Measurements from ENCODE around the gene GDPD2. TPM values are rescaled to one million over a fixed set of nuclear protein-coding genes. Genes with fewer than 3 reads are reported as not detected.

The GDPD2 gene
- total RNA-seq, 6 experiments from 2014 or later, result not detected

DNA sequence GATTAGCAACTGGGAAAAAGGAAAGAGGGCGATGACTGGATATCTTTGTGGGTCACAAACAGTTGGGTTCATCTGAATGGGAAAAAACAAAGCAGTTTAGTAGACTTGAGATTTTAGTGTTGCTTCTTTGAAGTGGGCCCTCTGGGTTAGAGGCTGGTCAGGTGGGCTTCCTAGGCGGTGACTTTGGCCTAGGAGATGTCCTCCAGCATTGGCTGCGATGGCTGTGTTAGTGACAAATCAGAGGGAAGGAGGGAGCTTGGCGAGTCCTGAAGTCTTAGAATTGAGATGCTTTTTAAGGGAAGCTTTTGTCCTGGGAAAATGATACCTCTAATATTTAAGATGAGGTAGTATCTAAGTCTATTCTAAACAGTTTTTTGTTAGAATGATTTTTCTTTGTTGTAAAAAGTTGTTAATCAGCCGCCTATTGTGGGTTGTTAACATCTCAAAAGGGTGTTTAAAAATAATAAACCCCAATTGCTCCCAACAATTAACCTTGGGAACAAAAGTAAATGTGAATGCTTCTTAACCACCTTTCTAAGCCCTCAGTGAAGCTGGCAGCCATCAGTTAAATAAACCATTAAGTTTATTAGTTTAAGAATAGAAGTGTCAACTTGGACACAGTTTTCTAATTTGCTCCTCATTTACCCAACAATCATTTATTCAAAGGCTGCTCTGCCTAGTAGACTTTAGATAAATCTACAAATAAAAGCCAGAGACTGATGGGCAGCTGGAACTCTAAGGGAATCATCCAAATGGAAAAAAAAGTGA lies 53.2 kb downstream of the GDPD2 start:
- DNase-seq (no peak), ATAC-seq (no peak)
- H3K4me1 ChIP-seq, result no peaks in the 10 kb centered on the region
- intact Hi-C loops (cut with DNase I), result no loop called here
- no peak overlapping the region for H3K4me3 ChIP-seq
- 47% methylated on average over 5 of the region's 5 CpGs for WGBS (ENCODE audit: insufficient coverage, low coverage, low lambda C conversion rate, missing lambda C conversion rate)
- H3K9me3 ChIP-seq, result no peaks in the 10 kb centered on the region
- H3K27ac ChIP-seq, result no peak overlapping the region
- H3K27me3 ChIP-seq, result peaks cover 3 to 6% of the 10 kb centered on the region in 2 donors
- TF ChIP-seq POLR2A (IDR thresholded peaks at IDR 0.05), result no peak
- TF ChIP-seq, protein P1, sequence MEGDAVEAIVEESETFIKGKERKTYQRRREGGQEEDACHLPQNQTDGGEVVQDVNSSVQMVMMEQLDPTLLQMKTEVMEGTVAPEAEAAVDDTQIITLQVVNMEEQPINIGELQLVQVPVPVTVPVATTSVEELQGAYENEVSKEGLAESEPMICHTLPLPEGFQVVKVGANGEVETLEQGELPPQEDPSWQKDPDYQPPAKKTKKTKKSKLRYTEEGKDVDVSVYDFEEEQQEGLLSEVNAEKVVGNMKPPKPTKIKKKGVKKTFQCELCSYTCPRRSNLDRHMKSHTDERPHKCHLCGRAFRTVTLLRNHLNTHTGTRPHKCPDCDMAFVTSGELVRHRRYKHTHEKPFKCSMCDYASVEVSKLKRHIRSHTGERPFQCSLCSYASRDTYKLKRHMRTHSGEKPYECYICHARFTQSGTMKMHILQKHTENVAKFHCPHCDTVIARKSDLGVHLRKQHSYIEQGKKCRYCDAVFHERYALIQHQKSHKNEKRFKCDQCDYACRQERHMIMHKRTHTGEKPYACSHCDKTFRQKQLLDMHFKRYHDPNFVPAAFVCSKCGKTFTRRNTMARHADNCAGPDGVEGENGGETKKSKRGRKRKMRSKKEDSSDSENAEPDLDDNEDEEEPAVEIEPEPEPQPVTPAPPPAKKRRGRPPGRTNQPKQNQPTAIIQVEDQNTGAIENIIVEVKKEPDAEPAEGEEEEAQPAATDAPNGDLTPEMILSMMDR (IDR thresholded peaks at IDR 0.05), result no peak
- H3K36me3 ChIP-seq, result no peaks in the 10 kb centered on the region

DNA sequence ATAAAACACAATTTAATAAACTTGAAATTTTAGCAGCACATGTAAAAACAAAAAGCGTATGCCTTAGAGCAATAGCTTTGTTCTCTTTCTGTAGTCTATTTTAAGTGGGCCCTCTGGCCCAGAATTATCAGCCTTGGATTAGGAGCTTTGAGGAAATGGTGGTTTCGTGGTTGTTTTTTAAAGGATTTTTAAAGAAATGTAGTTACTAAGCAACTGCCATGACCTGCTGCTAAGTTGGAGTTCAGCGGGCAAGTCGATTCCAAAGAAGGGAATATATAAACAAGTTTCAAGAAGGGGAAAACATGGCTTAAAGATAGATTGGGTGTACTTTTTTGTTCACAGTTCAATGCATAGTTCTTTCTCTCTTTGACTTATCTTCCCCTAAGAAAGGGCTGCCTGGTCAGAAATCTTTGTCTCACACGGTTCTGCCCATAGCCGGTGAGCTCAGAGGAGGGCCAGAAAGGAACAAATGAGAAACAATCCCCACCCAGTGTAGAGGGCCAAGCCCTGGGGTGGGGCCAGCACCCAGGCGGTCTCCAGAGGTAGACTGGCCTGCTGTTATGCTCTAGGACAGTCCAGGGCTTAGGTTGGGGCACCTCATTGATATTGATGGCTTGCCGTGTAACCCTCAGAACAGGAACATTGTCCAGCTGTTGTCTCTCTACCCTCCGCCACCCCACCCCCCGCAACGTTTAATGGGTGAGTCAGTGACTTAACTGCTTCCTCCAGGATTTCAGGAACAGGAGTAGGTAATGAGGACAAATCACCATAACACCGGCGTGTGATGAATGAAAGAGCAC lies 54.0 kb downstream of the GDPD2 start:
- ATAC-seq (no peak), DNase-seq (no peak)
- Histone ChIP-seq H3K27me3 (peaks cover 3 to 6% of the 10 kb centered on the region in 2 donors), H3K4me1 (no peaks in the 10 kb centered on the region), H3K4me3 (no peak overlapping the region), H3K9me3 (no peaks in the 10 kb centered on the region), H3K27ac (no peak overlapping the region), H3K36me3 (no peaks in the 10 kb centered on the region)
- intact Hi-C loops (cut with DNase I), result no loop called here
- TF ChIP-seq, protein P1 (IDR thresholded peaks at IDR 0.05), result no peak
- TF ChIP-seq POLR2A (IDR thresholded peaks at IDR 0.05), result no peak
- WGBS (ENCODE audit: insufficient coverage, low coverage, low lambda C conversion rate, missing lambda C conversion rate), result 50% methylated on average over 11 of the region's 13 CpGs

DNA sequence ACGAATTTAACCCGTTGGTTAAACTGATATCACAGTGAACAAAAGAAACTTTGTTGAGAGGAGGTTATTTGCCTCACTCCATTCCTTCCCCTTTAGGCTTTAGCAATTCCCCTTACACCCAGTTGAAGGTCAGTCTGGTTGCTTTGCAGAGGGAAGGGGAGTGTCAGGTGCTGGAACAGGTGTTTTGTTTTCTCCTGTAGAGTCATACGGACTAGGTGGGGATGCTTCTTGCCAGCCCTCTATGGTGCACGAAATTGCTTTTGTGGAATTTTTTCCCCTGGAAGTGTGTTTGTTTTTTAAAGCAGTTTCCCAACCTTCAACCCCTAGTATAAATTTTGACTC lies 54.6 kb downstream of the GDPD2 start:
- 32% methylated on average over 4 of the region's 4 CpGs for WGBS (ENCODE audit: insufficient coverage, low coverage, low lambda C conversion rate, missing lambda C conversion rate)
- TF ChIP-seq, protein P1 (IDR thresholded peaks at IDR 0.05), result no peak
- no peak for TF ChIP-seq POLR2A (IDR thresholded peaks at IDR 0.05)
- H3K27me3 ChIP-seq, result peaks cover 3 to 6% of the 10 kb centered on the region in 2 donors
- no peak for DNase-seq
- H3K4me1 ChIP-seq, result no peaks in the 10 kb centered on the region
- no peaks in the 10 kb centered on the region for H3K9me3 ChIP-seq
- no peak overlapping the region for H3K27ac ChIP-seq
- no peaks in the 10 kb centered on the region for H3K36me3 ChIP-seq
- intact Hi-C loops (cut with DNase I), result no loop called here
- ATAC-seq, result no peak
- H3K4me3 ChIP-seq, result no peak overlapping the region

DNA sequence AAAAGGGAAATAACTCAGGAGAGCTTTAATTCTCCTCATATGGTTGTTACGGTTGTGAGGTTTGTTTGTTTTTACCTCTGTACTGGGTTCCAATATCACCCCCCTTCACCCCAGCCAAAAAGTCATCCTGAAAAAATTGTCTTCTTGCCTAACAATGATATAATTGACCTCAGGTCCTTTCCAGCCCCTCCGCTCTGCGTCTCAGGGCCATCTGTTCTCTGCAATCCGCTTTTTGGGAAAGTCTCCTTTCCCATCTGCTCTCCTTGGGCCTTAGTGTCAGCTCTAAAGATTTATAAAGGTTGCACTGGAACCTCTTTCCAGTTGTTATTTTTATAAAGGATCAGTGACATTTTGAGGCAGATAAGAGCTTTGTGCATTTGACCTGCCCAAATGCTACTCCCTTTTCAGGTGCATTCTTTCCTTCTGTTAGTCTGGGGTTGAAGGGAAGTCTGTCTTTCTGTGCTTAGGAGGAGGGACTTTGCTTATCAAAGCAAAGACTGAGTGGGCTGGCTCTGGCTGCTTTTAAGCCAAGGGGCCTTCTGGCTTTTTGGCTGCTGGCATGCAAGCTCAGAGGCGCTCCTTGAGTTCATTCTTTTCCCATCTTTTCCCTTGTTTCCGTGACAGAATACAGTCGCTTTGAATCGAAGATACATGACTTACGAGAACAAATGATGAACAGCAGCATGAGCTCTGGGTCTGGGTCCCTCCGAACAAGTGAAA lies 55.6 kb downstream of the GDPD2 start:
- no peak for TF ChIP-seq POLR2A (IDR thresholded peaks at IDR 0.05)
- Histone ChIP-seq H3K36me3 (no peaks in the 10 kb centered on the region), H3K27ac (no peak overlapping the region), H3K4me1 (no peaks in the 10 kb centered on the region), H3K9me3 (no peaks in the 10 kb centered on the region), H3K27me3 (peaks cover 3 to 6% of the 10 kb centered on the region in 2 donors), H3K4me3 (no peak overlapping the region)
- intact Hi-C loops (cut with DNase I), result no loop called here
- DNase-seq (no peak), ATAC-seq (no peak)
- 59% methylated on average over 6 of the region's 10 CpGs for WGBS (ENCODE audit: insufficient coverage, low coverage, low lambda C conversion rate, missing lambda C conversion rate)

Data from right lobe of liver (tissue), 6 donors.